LoVo (cell line): ENCODE data around the gene AIP.
A peak's percentile ranks its signal among the peaks of the same experiment; 100 is the strongest.
"Not testable (repeated sequence)": the region's sequence is repeated elsewhere in the genome, so short reads cannot be mapped to it uniquely, and the experiment has no call there.

ENCODE experiments used
- DNase-seq: peaks from one replicate; pipeline ENCODE4 v3.0.0-alpha.2; 2016; ENCODE audit warnings: low spot score

Gene AIP

DNA sequence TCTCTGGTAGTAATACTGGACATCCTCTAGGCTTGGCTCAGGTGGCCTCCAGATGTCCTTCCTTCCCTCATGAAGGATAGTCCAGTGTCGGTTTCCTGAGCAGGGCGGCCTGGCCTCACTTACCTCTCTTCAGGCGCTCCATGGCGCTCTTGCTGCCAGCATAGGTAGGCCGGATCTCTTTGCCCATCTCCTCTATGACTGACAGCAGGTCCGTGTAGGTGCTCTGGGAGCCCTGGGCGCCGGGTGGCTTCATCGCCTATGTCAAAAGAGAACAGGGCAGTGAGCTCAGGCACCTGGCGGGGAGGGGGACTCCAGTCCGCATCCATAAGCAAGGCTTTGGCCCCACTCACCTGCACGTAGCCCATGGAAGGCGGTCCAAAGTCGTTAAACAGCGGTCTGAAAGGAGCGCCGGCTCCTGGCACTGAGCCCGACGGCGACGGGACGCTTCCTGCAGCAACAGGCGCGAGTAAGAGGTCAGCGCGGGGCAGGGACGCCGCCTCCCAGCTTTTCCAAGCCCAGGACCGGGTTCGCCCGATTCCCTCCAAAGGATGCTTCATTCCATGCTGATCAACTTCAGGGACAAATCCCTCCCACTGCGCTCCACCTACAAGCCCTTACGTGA lies 24.5 kb downstream of the AIP start:
- DNase-seq, result peak; percentile 80

- DNase-seq, result peak; percentile 99
Observed at GRCh38 chr11:67507864-67508485, 25.1 kb downstream of the AIP start, which contains the start of gene CDK2AP2. CDK2AP2 (minus strand) TSS chr11:67508162; CDS start chr11:67508082, 80 bp downstream.

DNA sequence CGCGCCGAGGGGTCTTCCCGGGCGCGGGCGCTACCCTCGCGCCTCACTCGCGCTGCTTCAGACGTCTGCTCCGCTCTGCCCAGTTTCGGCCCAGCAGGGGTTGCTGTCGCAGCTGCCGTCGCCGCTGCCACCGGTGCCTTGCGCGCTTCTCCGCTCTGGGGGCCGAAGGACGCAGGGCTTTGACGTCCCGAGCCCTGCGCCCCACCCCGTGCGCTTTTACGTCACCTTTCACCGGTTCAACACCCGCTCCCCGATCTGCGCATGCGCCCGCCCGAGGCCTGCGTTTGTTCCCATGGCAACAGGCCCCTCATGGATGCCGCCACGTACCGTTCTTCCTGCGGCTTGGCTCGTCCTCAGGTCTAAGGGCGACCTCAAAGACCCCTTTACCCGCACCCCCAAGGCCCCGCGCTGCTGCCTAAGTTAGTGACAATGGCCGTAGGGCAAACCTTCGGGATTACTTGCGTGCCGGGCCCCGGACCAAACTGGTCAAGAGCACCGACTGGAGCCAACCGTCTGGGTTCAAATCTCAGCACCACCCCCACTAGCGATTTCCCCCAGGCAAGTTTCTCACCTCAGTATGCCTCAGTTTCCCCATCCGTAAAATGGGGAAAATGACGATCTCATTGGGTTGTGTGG lies 25.8 kb downstream of the AIP start:
- DNase-seq, result peak; percentile 98

DNA sequence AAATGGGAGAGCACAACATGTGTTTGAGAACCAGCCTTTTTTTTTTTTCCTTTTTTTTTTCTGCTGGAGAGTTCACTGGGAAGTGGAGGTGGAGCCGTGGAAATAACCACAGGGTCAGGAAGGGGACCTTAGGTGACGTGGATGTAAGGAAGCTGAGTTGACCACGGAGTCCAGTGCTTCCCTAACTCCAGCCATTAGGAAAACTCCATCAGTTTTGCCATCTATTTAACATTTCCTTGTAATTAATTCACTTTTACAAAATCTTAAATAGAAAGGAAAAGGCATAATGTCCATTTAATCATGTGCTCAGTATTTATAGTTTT lies 27.2 kb downstream of the AIP start:
- DNase-seq, result no peak

- not testable (repeated sequence) for DNase-seq
Observed at GRCh38 chr11:67511558-67511957, 28.7 kb downstream of the AIP start.

DNA sequence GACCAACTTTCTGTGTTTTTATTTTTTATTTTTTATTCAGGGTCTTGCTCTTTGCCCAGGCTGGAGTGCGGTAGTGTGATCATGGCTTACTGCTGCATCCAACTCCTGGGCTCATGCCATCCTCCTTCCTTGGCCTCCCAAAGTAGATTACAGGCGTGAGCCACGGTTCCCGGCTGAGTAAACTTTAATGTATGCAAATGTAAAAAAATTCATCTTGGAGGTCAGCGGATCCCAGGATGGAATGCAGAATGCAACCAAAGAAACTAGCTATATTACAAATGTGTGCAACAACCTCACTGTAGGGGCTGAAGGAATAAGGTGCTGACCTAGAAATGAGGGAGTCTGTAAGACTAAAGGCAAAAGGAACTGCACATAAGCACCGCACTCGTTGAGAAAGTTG lies 31.3 kb downstream of the AIP start:
- DNase-seq, result no peak

DNA sequence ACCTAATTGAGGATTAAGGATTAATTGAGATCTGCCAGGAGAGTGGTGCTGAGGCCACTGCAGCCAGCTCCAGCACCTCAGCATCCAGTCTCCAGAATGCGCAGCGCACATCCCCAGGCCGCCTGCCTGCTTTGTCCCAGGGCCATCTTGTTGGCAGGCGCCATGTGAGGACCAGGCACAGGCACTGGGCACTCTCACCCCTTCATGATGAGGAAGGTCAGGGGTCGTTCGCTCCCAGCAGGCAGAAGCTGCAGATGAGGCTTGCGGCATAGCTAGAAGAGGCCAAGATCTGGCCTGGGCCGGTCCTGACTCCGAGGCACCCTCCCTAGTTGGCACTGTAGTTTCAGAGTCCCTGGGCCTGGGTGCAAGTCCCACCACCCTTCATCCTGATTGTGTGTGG lies 34.0 kb downstream of the AIP start:
- no peak for DNase-seq

GRCh38 chr11:67517784-67518552 lies 35.1 kb downstream of the AIP start:
- no peak for DNase-seq

DNA sequence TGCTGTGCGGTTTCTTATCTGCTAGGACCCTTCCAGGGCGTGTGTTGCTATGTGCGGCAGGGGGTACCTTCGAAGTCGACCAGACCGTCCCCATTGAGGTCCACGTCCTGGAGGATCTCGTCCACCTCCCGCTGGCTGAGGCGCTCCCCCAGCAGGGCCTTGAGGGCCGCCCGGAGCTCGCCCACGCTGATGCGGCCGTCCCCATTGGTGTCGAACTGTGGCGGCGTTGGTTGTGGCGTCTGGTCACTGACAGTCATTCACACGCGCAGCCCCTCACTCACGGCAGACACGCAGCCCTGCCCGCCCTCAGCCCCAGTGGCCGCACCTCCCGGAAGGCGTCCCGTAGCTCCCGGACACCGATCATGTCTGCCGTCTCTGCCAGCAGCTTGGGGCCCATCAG lies 36.9 kb downstream of the AIP start:
- no peak for DNase-seq

- DNase-seq, result no peak
Observed at GRCh38 chr11:67520856-67521824, 38.3 kb downstream of the AIP start.

GRCh38 chr11:67521924-67522323 lies 39.1 kb downstream of the AIP start:
- DNase-seq, result no peak

- DNase-seq, result no peak
Observed at GRCh38 chr11:67522338-67522737, 39.5 kb downstream of the AIP start.

DNA sequence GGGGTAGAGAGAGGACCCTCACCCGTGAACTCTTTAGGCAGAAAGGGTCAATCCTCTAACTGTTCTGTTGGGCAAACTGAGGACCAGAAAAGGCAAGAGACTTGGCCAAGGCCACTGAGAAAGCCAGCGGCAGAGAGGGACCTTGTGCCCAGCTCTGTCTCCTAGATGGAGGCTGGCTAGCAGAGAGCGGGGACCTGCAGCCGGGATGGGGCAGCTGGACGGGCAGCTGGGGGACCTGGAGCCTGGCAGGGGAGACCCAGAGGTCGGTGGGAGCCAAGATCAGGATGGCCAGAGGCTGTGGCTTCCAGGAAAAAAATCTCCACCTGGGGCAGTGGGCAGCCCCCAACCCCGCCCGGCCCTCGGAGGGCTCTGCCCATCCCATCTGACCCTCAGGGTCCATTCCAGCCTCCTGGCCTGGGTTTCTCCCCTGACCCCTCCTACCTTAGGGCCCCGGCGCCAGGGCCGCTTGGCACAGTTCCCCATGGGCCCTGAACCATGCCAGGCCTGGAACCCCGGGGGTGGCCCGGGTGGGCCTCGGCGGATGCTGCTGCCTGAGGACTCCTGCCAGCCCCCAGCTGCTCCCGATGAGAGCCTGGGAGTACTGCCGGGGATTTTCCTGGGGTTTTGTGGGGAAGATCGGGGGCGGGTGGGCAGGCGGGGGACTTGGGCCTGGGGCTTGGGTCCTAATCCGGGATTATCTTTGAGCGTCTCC lies 40.2 kb downstream of the AIP start, which contains the start of gene CABP2:
Gene CABP2, minus strand, starts transcription at position 603 of the 712 bp plus-strand sequence. Its CDS starts 120 bp downstream, at position 483.
- DNase-seq, result no peak

GRCh38 chr11:67523556-67524479 lies 41.0 kb downstream of the AIP start:
- DNase-seq, result no peak

DNA sequence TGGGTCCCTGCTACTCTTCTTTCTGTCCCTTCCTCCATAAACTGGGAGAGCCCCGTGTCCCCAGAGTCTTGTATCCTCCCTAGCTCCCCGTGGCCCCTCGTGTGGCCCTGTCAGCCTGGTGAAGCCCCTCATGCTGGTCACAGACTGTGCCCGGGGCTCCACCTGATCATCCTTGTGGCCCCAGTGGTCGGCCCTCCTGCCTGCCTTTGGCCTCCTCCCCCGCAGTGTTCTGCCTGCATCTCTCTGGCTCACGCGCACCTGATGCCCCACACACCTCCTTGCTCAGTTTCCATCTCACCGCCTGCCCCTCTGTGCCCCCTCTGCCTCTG lies 41.6 kb downstream of the AIP start:
- DNase-seq, result no peak

DNA sequence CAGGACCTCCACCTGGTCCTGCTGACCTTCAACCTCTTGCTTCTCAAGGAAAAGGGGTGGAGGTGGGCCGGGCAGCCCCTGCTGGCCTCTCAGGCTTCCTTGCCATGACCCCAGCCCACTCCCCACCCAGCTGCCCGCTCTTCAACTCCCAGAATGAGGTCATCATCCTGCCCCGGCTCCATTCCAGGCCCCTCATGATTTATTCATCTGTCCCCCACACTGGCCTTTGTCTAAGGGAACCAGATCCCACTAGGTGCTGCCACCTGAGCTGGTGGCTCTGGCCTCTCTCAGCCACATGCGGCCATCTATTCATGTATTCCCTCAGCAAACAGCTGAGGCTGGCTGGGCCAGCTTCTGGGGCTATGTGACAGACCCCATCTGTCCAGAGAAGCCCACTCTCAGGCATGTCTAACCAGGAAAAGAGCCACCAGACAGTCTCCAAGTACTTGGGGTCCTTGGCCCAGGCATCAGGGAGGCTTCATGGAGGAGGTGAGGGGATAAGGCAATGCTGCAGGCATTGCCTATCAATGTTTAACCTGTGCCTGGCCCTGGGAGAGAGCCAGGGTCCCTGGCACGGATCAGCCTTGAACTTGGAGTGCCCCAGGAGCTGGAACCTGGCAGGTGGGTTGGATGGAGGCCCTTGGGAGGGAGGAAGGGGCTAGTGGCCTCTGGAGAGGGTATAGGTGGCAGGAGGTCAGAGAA lies 42.6 kb downstream of the AIP start:
- no peak for DNase-seq

- no peak for DNase-seq
Observed at GRCh38 chr11:67528376-67528775, 45.5 kb downstream of the AIP start.

DNA sequence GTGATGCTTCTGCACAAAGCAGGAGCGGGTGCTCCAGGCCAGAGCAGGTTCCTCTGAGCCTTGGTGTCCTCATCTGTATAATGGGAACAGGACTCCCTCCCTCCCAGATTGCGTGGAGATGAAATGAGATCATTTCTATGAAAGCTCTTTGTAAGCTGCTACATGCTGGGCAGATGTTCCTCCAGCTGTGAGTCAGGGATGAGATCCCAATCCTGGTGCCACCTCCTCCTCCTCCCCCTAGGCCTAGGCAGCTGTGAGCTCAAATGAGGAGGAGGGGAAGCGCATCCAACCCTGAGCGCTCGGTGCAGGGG lies 47.4 kb downstream of the AIP start:
- DNase-seq, result no peak

DNA sequence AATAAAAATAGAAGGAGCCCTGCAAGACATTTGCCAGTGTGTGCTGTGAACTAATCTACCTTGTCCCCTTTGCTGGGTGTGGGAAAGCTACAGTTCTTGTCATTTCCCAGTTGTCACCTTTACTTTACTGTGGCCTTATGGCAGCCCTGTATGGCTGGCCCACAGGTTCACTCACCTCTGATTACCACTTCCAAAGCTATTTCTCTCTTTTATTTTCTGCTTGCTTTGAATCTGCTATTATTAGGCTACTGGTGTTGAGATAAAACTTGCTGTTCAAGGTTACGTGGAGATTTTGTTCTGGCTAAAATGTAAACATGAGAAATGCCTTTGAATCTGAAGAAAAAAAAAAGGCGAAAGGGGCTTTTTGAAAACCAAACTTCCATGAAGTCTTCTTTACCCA lies 50.1 kb downstream of the AIP start:
- no peak for DNase-seq
